Right renal pelvis (tissue), 4 donors: ENCODE results near the gene RHOU. TPM values are rescaled to one million over a fixed set of nuclear protein-coding genes. Genes with fewer than 3 reads are reported as not detected.
"Not testable (repeated sequence)": the region's sequence is repeated elsewhere in the genome, so short reads cannot be mapped to it uniquely, and the experiment has no call there.

Experiments
- DNase-seq, 4 donors: peaks; one replicate each; pipeline ENCODE4 v3.0.0-alpha.2; 2013; ENCODE audit warnings: low read depth in 4 of 4, low spot score in 3 of 4, missing footprints in 1 of 4
- polyA plus RNA-seq, 4 donors: library from polyadenylated mRNA; unstranded; fragments of 120-200 nt; gene quantifications; one replicate each; pipeline ENCODE4 v1.2.1, GENCODE V29; 2013; ENCODE audit not compliant: insufficient read length in 4 of 4

Gene RHOU
- polyA plus RNA-seq: 10 to 100 TPM; 18.1 to 20.3 (median 19.6) TPM

DNA sequence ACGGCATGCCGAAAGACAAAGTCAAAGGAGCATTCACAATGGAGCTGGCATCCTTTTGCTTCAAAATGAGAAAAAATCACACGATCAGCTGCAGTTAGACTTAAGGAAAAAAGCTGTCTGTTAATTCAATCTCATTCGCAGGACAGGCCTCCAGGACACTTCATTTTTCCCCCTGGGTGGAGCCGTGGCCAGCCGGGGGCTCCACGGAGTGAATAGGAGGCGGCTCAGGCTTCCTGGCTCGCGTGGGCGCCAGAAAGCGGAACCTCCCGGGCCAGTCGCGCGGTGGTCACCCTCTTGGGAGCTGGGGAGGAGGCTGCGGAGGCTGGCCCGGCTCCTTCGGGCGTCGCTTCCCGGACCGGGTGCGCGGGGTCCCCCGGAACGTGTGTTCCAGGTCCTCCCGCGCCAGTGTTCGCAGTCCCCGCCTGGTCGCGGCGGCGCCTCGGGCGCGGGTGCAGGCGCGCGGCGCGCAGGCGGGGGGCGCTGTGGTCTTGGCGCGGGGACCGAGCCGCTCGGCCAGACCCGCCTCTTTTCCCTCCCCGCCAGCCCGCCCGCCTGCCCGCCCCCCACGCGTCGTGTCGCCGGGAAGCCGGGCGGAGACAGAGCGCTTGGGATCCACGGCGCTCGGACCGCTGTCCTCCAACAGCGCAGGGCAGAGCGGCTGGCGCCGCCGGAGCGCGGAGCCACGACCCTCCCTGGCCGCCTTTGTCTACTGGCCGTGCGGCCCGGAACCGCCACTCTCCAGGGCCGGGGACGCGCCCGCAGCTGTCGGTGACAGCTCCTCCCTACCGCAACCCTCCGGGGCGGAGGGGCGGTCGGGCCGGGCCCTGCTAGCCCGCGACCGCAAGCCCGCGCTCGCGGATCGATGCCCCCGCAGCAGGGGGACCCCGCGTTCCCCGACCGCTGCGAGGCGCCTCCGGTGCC, at the start of gene RHOU:
Gene RHOU (plus strand): TSS at position 599 of the 921 bp plus-strand sequence. CDS start 264 bp downstream, at position 863.
- DNase-seq: peak in 2 of 4 donors; percentile 56 to 73

DNA sequence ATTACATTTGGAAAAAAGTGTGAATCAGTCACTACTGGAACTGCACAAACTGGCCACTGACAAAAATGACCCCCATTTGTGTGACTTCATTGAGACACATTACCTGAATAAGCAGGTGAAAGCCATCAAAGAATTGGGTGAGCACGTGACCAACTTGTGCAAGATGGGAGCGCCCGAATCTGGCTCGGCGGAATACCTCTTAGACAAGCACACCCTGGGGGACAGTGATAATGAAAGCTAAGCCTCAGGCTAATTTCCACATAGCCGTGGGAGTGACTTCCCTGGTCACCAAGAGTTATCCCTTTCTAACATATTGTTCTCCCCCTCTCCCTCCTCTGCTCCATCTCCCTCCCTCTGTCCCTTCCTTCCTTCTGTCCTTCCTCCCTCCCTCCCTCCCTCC, 47.7 kb upstream of the RHOU start:
- DNase-seq: no peak

DNA sequence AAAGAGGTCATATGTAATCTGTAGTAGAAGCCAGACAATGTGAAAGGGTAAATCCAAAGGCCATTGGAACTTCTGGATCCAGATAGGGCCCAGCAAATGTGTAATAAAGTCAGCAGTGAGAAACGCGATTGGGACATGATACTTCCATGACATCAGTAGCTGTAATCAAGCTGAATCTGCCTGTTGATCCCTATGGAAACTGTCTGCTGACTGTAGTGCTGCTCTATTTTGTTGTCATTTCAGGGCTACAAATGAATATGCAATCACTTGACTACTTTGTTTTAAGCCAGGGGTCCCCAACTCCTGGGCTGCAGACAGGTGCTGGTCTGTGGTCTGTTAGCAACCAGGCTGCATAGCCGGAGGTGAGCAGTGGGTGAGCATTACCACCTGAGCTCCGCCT, 46.0 kb upstream of the RHOU start:
- no peak for DNase-seq

DNA sequence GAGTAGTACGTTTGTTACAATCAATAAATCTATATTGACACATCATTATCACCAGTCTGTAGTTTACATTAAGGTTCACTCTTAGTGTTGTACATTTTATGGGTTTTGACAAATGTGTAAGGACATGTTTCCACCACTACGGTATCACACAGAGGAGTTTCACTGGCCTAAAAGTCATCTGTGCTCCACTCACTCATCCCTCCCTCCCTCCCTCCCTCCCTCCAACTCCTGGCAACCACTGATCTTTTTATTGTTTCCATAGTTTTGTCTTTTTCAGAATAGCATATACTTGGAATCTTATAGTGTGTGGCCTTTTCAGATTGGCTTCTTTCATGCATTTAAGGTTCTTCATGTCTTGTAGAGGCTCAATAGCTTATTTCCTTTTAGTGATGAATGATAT, 44.1 kb upstream of the RHOU start:
- DNase-seq: no peak

DNA sequence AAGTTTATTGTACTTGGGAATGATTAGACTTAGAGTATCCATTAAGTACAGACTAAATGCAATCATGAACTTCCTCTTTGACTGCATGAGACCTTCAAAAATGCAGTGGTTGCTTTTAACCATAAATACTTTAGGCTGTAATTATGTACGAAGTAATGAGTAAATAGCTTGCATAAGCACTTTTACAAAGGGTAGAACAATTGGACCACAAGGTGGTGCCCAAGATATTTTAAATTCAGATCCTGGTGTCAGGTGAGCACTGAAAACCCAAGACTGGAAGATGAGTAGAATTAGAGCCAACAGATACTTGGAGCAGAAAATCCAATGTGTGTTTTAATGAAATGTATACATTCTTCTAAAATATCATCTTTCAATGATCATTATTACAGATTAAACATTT, 43.4 kb upstream of the RHOU start:
- peak in 2 of 4 donors; percentile 13 to 25 for DNase-seq

DNA sequence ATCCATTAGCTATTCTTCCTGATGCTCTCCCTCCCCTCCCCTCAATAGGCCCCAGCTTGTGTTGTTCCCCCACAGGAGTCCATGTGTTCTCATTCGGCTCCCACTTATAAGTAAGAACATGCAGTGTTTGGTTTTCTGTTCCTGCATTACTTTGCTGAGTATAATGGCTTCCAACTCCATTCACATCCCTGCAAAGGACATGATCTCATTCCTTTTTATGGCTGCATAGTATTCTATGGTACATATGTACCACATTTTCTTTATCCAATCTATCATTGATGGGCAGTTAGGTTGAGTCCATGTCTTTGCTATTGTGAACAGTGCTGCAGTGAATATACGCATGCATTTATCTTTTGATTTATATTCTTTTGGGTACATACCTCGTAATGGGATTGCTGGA, 40.8 kb upstream of the RHOU start:
- not testable (repeated sequence) for DNase-seq

DNA sequence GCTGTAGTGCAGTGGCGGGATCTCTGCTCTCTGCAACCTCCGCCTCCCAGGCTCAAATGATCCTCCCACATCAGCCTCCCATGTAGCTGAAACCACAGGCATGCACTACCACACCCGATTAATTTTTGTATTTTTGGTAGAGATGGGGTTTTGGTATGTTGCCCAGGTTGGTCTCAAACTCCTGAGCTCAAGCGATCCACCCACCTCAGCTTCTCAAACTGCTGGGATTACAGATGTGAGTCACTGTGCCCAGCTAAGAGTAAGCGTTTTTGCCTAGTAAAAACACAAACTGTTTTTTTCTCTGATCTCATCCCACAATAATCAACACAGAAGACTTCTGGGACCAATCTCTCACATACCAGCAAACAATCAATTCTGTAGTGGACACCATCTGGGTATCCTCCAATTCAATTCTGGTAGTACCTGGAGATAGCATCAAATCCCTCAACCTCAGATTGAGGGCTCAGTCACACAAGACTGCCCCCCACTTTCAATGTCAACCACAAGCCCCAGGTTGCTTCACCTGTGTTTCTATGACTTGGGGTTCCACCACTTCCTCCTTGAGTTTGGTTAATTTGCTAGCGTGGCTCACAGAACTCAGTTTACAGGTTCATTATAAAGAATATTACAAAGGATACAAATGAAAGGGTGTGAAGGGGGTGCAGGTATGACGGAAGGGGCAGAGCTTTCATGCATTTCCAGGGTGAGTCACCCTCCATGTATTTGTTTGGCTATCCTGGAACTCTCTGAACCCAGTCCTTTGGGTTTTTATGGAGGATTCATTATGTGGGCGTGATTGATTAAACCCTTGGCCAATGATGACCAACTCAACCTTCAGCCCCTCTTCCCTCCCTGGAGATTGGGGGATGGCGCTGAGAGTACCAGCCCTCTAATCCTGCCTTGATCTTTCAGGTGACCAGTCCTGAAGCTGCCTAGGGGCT, 40.0 kb upstream of the RHOU start:
- DNase-seq: no peak

DNA sequence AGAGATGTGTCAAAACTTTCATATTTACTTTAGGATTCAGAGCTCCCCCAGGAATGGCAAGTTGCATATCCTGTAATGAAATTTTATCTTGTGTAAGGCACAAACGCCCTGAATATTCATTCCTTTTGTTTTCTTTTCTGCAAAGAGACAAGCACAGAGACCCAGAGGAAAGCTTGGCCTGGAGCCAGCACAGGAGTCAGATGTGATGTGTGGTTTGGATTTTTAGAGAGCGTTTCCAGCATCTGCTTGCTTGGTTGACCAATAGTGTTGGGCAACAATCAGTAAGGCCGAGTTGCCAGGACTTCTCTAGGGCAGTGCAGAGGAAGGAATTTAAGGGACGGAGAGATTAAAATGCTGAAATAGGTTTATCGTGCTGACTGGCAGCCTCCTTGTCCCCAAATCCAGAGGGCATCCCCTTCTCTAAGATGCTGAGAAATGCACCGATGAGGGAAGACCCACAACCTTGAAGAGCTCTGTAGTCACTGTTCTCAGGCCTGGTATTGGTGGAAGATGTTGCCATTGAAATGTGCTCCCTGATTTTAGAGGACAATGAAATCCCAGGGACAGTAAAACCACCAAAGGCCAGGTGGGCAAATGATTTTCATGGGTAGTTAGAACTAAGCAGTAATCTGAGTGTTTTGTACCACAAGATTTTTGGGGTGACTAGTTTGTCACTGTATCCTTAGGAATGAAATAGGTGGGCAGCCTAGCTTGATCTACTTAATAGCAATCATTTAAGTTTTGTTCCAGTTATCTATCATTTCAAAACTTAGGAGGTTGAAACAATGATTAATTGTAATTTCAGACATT, 37.9 kb upstream of the RHOU start:
- DNase-seq: no peak

DNA sequence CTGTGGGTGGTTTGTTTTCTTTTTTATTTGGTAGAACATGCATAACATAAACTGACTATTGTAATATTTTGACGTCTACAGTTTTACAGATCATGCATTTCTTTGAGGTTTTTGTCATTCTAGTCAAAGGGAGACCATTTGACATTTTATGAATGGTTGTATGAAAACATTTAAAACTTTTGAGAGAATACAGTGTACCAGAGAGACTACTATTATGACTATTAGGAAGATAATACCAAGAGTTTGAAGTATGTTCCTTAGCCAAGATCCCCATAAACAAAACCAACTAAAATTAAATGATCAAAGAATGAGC, 37.3 kb upstream of the RHOU start:
- no peak for DNase-seq

DNA sequence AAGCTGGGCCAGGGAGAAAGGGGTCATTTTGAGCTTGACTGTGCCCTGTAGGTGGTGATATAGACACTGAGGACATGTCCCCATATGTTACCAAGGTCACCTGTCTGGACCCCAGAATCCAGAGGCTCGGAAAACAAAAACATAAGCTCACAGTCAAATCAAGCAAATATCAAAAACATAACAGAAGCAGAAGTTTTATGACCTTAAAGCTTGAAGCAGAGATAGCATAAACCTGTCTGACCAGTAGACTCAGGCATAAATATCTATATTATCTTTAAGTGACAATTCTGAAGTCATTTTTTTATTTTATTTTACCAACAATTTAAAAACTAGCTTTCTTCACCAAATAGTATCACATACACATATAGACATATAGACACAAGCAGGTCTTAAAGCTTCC, 32.8 kb upstream of the RHOU start:
- no peak for DNase-seq

DNA sequence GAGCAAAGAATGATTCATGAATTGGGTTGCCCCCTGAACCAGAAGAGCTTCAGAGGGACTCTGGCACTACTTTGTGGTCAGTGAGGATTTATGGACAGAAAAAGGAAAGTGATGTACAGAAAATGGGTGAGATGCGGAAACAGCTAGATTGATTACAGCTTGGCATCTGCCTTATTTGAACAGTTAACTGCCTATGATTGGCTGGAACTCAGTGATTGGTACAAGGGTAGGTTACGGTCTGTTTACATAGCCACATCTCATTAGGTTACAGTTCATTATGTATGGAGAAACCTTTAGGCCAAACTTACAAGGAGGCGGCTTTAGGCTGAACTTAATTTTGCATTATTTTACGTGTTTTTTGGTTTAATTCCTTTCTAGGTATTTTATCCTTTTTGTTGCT, 29.0 kb upstream of the RHOU start:
- no peak for DNase-seq

DNA sequence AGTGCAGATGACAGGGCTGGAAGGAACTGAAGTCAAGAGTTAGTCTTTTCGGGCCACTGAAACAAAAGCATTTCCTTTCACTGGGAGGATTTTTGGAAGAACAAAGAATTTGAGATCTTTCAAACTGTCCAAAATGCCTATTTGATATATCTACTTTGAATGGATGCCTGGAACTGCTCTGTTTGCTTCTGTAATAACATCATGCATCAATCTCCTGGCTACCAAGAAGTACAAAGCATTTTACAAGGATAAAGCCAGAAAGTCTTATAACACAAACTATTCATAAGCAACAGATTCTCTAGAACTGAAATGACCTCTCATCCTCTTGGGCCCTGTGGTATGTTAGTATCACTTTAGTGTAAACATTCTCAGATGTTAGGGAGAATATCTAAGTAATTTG, 18.2 kb upstream of the RHOU start:
- no peak for DNase-seq

DNA sequence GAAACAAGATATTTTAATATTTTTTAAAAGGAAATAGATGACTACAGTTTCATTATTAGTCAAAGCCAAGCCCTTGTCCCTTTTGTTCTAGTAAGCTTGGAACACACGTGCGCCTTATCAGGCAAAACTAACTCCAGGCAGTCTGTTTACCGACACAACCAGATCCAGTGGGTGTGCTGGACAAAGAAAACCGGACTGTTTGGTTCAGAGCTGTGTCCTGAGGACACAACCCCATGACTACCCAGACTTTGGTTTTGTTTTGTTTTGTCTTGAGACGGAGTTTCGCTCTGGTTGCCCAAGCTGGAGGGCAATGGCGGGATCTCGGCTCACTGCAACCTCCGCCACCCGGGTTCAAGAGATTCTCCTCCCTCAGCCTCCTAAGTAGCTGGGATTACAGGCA, 13.9 kb upstream of the RHOU start:
- DNase-seq: no peak

DNA sequence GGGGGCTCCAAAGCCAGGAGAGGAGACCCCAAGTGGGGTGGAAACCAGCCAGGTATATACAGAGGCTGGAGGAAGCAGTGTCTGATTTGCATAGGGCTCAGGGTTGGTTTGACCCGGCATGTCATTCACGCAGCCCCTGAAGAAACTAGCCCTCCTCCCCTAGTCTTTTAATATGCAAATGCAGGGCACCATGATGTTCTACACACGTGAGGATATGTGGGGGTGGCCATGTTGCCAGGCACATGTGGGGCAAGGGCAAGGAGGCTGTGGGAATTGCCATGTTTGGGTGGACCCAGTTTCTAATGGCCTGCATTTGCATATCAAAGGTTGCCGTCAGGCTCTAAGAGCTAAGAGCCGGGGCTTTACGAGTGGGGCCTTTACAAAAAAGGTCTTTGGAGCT, 12.0 kb upstream of the RHOU start:
- no peak for DNase-seq

DNA sequence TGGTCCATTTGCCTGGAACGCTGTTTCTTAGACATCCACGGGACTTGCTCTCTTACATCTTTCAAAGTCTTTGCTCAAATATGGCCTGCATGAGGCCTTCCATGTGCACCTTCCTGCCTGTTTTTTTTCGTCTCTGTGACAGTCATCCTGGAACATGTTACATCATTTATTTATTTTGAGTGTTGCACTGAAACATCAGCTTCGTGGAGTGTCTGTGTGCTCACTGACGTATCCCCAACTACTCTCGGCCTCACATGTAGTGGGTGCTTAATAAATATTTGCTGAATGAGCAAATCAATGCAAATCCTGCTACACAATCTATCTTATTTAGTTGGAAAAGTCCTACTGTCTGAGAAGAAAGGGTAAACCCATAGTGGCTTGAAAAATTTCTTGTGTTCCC, 11.4 kb upstream of the RHOU start:
- no peak for DNase-seq

DNA sequence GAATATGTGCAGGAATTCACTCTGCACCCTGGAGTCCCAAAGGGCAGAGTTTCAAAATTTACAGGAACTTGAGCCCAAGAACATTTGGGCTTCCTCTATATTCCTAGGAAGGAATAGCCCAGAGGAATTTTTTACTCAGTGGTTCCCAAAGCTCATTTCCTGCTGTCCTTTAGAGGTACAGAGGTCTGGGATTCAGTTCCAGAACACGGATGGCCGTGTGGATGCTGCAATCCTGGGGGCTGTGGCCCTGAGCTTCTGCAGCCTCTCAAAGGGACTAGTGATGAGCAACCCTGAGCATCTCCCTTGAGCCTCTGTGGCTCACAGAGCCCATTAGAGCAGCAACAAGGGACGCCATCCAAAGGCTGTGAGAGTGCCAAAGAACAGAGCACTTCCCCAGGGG, 10.1 kb upstream of the RHOU start:
- no peak for DNase-seq

DNA sequence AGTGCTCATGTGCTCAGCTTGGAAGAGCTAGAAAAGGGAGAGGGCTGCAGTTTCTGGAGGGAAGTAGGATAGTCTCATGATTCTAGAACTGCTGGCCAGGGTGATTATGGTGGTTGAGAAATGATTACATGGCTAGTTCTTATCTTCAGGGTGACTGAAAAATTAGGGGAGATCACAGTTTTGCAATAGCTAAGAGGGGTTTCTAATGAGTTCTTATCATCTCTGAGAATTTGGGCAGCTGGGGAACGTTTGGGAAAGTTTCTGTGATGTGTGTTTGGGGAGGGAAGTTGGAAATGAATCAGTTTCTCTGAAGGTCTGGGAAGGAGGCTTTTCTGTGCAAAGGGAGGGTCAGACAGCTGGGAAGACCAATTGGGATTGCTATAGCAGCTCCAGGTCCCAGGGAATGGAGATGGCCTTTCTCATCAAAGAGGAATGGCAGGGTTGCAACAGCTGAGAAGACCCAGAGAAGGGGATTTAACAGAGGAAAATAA, 7.6 kb upstream of the RHOU start:
- no peak for DNase-seq

DNA sequence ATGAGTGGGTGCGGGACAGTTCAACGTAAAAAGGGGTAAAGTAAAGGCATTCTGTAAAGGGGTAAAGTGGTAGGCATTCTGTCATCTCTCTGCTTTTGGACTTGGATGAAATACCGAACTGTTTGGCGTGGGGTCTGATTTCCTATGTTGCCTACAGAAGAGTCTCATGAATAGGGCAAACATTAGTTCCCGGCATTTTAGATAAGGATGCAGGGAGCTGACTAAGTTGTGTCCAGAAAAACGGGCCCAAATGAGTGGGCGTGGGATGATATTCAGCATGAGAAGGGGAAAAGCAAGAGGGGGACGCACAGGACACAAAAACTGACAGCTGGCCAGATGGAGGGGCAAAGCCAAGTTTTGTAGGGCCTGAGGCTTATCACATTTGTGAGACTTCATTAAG, 2.9 kb upstream of the RHOU start:
- DNase-seq: no peak

DNA sequence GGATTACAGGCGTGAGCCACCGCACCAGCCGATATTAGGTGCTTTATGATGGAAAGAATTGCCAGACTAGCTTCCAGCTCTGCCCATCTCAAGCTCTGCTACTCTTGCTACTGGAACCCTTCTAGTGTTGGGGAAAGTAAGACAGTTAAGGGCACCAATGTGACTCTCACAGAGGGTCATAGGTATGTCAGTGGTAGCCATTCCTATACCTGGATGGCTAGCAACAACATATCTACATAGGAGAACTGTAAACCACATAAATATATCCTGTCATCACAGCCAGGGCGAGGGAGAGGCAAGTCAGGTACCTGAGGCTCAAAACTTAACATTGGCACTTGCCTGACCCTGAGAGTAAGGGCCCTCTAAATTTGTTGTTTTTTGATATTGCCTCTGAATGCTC, 1.7 kb upstream of the RHOU start:
- no peak for DNase-seq

DNA sequence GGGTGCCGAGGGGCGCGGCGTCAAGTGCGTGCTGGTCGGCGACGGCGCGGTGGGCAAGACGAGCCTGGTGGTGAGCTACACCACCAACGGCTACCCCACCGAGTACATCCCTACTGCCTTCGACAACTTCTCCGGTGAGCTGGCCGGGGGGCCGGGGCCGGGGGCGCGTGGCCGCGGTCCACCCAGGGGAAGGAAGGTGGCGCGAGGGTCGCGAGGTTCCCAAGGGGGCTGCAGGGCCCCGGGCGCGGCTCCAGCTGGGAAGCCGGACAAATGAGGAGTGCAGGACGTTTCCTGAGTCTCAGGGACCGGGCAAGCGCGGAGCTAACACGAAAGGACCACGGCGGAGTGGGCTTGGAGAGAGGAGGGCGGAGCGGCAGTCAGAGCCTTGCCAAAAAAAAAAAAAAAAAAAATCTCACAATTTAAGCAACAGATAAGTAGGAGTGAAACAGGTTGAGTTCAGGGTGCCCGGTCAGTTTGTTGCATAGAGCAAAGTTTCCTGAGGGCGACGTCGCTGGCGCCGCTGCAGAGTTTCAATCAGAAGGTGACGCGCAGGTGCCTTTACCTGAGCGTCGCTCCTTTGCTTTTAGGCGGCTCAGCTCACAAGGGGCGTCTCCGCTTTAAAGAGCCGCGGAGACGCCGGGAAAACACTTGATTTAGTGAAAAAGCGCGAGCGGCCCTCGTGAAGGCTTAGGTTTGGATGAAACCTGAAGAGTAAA, 750 bp downstream of the RHOU start:
- no peak for DNase-seq
